ENCODE data around the gene CD300A.

GRCh38 chr17:74451557-74451956, 14.9 kb upstream of the CD300A start:
- TF ChIP-seq CTCF (IDR thresholded peaks at IDR 0.05 in 4 of 5, conservative IDR thresholded peaks at IDR 0.05 in 1 of 5) (no peak), POLR2A (IDR thresholded peaks at IDR 0.05) (no peak)
